CD4-positive, alpha-beta T cell (primary cell): ENCODE measurements around the gene PLG. TPM values are rescaled to one million over a fixed set of nuclear protein-coding genes. Genes with fewer than 3 reads are reported as not detected.

Experiments
- ATAC-seq: fragments of 200-7000 bp; cut with Tn5 transposase; one replicate; pipeline ENCODE4 v1.10.0; 2022; ENCODE audit warnings: mild to moderate bottlenecking; ENCODE audit not compliant: poor library complexity
- CTCF ChIA-PET: fragments of 350-600 bp; sonication (Branson Sonifier 250); formaldehyde crosslinking; loops from one replicate; lab custom pipeline; 2021; ENCODE audit warnings: antibody characterized with exemption, inconsistent platforms; lab: Charles Lee
- POLR2A ChIA-PET: fragments of 350-600 bp; sonication (Branson Sonifier 250); formaldehyde crosslinking; loops from one replicate; lab custom pipeline; 2021; ENCODE audit warnings: antibody characterized with exemption, inconsistent platforms; lab: Charles Lee
- DNase-seq, 14 experiments: peaks; one replicate each; pipeline ENCODE4 v3.0.0-alpha.2; 2013 to 2020; ENCODE audit warnings: mixed read lengths in 2 of 14
- H3K27ac ChIP-seq, 2 donors: one replicate each; pipeline versions ENCODE4 v1.5.1 to v1.7.0; 2013; ENCODE audit warnings: low read length in 2 of 2, low read depth in 1 of 2, mild to moderate bottlenecking in 1 of 2
- H3K27me3 ChIP-seq, 2 experiments: 1 replicate in 1 of 2; 2 replicates in 1 of 2; pipeline versions ENCODE4 v1.6.1 to v1.7.0; 2013; ENCODE audit warnings: low read length in 2 of 2, control low read depth in 1 of 2, mild to moderate bottlenecking in 1 of 2, moderate library complexity in 1 of 2; ENCODE audit not compliant: insufficient read depth in 2 of 2, control insufficient read depth in 1 of 2
- H3K36me3 ChIP-seq: one replicate; pipeline ENCODE4 v1.6.1; 2013; ENCODE audit warnings: low read length, control low read depth; ENCODE audit not compliant: insufficient read depth
- H3K4me1 ChIP-seq: one replicate; pipeline ENCODE4 v1.6.1; 2013; ENCODE audit warnings: low read length, control low read depth; ENCODE audit not compliant: insufficient read depth
- H3K4me3 ChIP-seq: one replicate; pipeline ENCODE4 v1.5.1; 2013; ENCODE audit warnings: mild to moderate bottlenecking, low read length, moderate library complexity
- H3K9me3 ChIP-seq, 2 experiments: 1 replicate in 1 of 2; 2 replicates in 1 of 2; pipeline versions ENCODE4 v1.6.1 to v1.7.0; 2013; ENCODE audit warnings: low read length in 2 of 2, mild to moderate bottlenecking in 2 of 2, control low read depth in 1 of 2, moderate library complexity in 1 of 2; ENCODE audit not compliant: control insufficient read depth in 1 of 2, insufficient read depth in 1 of 2
- H3K27ac Mint-ChIP-seq: one replicate; pipeline ENCODE4 v1.8.0; 2020; ENCODE audit warnings: mixed read lengths
- H3K27me3 Mint-ChIP-seq: one replicate; pipeline ENCODE4 v1.8.0; 2021; ENCODE audit warnings: mixed read lengths
- H3K36me3 Mint-ChIP-seq: one replicate; pipeline ENCODE4 v1.8.0; 2021; ENCODE audit warnings: low read depth, mixed read lengths
- H3K4me1 Mint-ChIP-seq: one replicate; pipeline ENCODE4 v1.8.0; 2021; ENCODE audit warnings: low read depth, mixed read lengths
- H3K4me3 Mint-ChIP-seq: one replicate; pipeline ENCODE4 v1.8.0; 2020; ENCODE audit warnings: mild to moderate bottlenecking, mixed read lengths
- H3K9me3 Mint-ChIP-seq: one replicate; pipeline ENCODE4 v1.8.0; 2020; ENCODE audit warnings: mixed read lengths
- CTCF ChIP-seq: fragments of 200-600 bp; IDR thresholded peaks from one replicate; pipeline ENCODE4 v1.8.0; 2022; ENCODE audit warnings: antibody characterized with exemption, mild to moderate bottlenecking
- intact Hi-C, 2 experiments: fragments of 100-400 bp; cut with DNase I in 1 of 2; cut with micrococcal nuclease in 1 of 2; formaldehyde crosslinking; loops; one replicate each; pipeline versions ENCODE4 v1.15.1 to v1.9.0; 2023 to 2025; cut with DNase I, micrococcal nuclease
- total RNA-seq, 174 experiments: library from RNA in 2 of 174; stranded (reverse) in 2 of 174; gene quantifications; one replicate each; pipeline ENCODE4 v1.2.3 and lab custom pipeline; 2021 to 2026

The PLG gene
- total RNA-seq, 2 experiments from 2014 or later: not detected

DNA sequence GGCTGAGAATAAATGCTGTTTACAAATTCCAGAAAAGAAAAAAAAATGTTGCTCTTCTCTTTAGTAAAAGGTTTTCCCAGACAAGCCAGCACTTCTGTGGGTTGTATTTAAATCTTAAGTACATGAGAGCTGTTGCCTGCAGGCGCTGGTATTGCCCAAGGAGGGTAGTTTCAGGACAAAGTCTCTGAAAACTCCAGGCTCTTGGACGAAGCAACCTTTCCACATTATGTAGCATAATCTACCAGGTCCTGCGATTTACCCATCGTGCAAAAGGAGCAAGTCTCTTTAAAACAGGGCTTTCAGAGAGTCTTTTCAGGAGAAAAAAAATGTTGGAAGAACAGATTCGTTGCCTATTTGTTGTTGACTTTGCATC, 65.6 kb downstream of the PLG start:
- no peaks in the 10 kb centered on the region for H3K4me1 ChIP-seq
- H3K36me3 ChIP-seq: no peaks in the 10 kb centered on the region
- DNase-seq: no peak
- Mint-ChIP-seq H3K4me3 (peak overlapping the region; percentile 37), H3K9me3 (no peaks in the 10 kb centered on the region), H3K4me1 (no peaks in the 10 kb centered on the region), H3K27me3 (peaks cover 56% of the 10 kb centered on the region), H3K27ac (no peak overlapping the region), H3K36me3 (no peaks in the 10 kb centered on the region)
- intact Hi-C loops: loop anchor here in 1 of 2 experiments (5.0 kb wide), 1 partner anchor 245 kb away; no protein-coding TSS in a partner anchor
- no peak for ATAC-seq
- H3K27ac ChIP-seq: no peak overlapping the region
- no peaks in the 10 kb centered on the region for H3K9me3 ChIP-seq
- peaks cover 13 to 32% of the 10 kb centered on the region in 2 experiments for H3K27me3 ChIP-seq
- ChIA-PET POLR2A (no interaction called here), CTCF (no interaction called here)
- TF ChIP-seq CTCF: no peak
- no peak overlapping the region for H3K4me3 ChIP-seq

DNA sequence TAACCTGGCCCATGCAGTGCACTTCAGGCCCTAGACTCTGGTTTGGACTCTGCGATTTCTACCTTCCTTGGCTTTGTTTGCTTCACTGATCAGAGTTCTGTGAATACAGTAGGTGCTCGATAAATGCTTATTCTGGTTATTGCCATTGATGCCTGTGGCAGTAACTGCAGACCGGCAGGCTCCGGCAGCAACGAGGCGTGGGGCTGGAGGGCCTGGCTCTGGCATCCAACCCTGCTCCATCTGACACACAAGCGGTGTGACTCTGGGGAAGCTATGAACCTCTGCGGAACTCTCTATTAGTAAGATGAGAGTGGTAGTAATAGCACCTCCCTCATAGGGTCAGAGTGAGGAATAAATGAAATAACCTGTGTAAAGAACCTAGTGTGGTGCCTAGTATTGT, 66.1 kb downstream of the PLG start:
- Mint-ChIP-seq H3K27ac (no peak overlapping the region), H3K9me3 (no peaks in the 10 kb centered on the region), H3K36me3 (no peaks in the 10 kb centered on the region), H3K27me3 (peaks cover 53% of the 10 kb centered on the region), H3K4me1 (no peaks in the 10 kb centered on the region), H3K4me3 (no peak overlapping the region)
- Histone ChIP-seq H3K4me3 (no peak overlapping the region), H3K9me3 (no peaks in the 10 kb centered on the region), H3K27me3 (peaks cover 13 to 32% of the 10 kb centered on the region in 2 experiments), H3K4me1 (no peaks in the 10 kb centered on the region), H3K27ac (no peak overlapping the region), H3K36me3 (no peaks in the 10 kb centered on the region)
- ATAC-seq: no peak
- ChIA-PET POLR2A (no interaction called here), CTCF (no interaction called here)
- no peak for DNase-seq
- intact Hi-C loops: loop anchor here in 1 of 2 experiments (5.0 kb wide), 1 partner anchor 246 kb away; no protein-coding TSS in a partner anchor
- TF ChIP-seq CTCF: no peak

DNA sequence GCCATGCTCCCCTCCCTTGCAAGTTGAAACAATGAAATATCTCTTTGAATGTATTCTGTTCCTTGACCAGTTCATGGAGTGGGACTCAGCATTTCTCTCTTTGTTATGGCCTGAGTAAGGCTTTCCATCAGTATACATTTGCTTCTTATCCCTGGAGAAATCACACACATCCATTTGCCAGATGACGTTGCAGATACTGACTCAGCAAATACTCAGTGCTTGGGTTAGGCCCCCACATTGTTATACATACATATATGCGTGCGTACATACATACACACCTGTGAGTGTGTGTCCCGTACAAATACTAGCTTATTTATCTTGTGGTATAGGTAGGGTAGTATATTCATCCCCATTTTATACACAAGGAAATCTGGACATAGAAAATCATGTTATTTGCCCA, 72.4 kb downstream of the PLG start:
- Histone ChIP-seq H3K36me3 (no peaks in the 10 kb centered on the region), H3K4me1 (no peaks in the 10 kb centered on the region), H3K27me3 (no peaks in the 10 kb centered on the region), H3K4me3 (no peak overlapping the region), H3K27ac (no peak overlapping the region), H3K9me3 (no peaks in the 10 kb centered on the region)
- POLR2A ChIA-PET: no interaction called here
- no peak for TF ChIP-seq CTCF
- DNase-seq: no peak
- ATAC-seq: no peak
- Mint-ChIP-seq H3K4me3 (no peak overlapping the region), H3K9me3 (no peaks in the 10 kb centered on the region), H3K4me1 (no peaks in the 10 kb centered on the region), H3K27me3 (peaks cover 12% of the 10 kb centered on the region), H3K27ac (no peak overlapping the region), H3K36me3 (no peaks in the 10 kb centered on the region)
- CTCF ChIA-PET: no interaction called here
- intact Hi-C loops: no loop called here
